MM.1S (cell line): ENCODE measurements around the gene FAS.

Source experiments
- EZH2 ChIP-seq: fragments of 300-600 bp; sonication (generic); optimal IDR thresholded peaks from 2 replicates; pipeline ENCODE3; 2017; ENCODE audit warnings: low read depth, mild to moderate bottlenecking, antibody characterized with exemption, low read length, mixed read lengths
- TF ChIP-seq, protein P1 (sequence below): fragments of 300-600 bp; sonication (generic); IDR thresholded peaks from 2 replicates; pipeline ENCODE4 v1.5.1; 2016; ENCODE audit warnings: antibody characterized with exemption, low read length, mixed read lengths

- TF ChIP-seq EZH2: no peak
- TF ChIP-seq, protein P1, sequence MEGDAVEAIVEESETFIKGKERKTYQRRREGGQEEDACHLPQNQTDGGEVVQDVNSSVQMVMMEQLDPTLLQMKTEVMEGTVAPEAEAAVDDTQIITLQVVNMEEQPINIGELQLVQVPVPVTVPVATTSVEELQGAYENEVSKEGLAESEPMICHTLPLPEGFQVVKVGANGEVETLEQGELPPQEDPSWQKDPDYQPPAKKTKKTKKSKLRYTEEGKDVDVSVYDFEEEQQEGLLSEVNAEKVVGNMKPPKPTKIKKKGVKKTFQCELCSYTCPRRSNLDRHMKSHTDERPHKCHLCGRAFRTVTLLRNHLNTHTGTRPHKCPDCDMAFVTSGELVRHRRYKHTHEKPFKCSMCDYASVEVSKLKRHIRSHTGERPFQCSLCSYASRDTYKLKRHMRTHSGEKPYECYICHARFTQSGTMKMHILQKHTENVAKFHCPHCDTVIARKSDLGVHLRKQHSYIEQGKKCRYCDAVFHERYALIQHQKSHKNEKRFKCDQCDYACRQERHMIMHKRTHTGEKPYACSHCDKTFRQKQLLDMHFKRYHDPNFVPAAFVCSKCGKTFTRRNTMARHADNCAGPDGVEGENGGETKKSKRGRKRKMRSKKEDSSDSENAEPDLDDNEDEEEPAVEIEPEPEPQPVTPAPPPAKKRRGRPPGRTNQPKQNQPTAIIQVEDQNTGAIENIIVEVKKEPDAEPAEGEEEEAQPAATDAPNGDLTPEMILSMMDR: no peak
Measured at GRCh38 chr10:88944813-88945212, 45.8 kb upstream of the FAS start.
